Heart right ventricle (tissue), 16 donors: ENCODE data around the gene NDUFB2. TPM values are rescaled to one million over a fixed set of nuclear protein-coding genes. Genes with fewer than 3 reads are reported as not detected.

ENCODE experiments used
- ATAC-seq, 8 donors: fragments of 200-7000 bp; cut with Tn5 transposase; one replicate each; pipeline ENCODE4 v1.9.1; 2020; ENCODE audit warnings: mild to moderate bottlenecking in 8 of 8, moderate library complexity in 8 of 8, moderate number of reproducible peaks in 1 of 8
- DNase-seq, 2 donors: peaks; one replicate each; pipeline ENCODE4 v3.0.0-alpha.2; 2020
- H3K27ac ChIP-seq, 10 donors: fragments of 200-600 bp; sonication (generic) in 2 of 10; one replicate each; pipeline versions ENCODE4 v1.5.0 to v1.8.0; 2020 to 2022; ENCODE audit warnings: mild to moderate bottlenecking in 3 of 10
- H3K27me3 ChIP-seq, 7 donors: fragments of 200-600 bp; one replicate each; pipeline ENCODE4 v1.8.0; 2021 to 2022; ENCODE audit warnings: mild to moderate bottlenecking in 2 of 7
- H3K36me3 ChIP-seq, 9 donors: fragments of 200-600 bp; sonication (generic) in 1 of 9; one replicate each; pipeline versions ENCODE4 v1.5.0 to v1.8.0; 2020 to 2022; ENCODE audit warnings: mild to moderate bottlenecking in 2 of 9
- H3K4me1 ChIP-seq, 9 donors: fragments of 200-600 bp; sonication (generic) in 1 of 9; one replicate each; pipeline versions ENCODE4 v1.5.0 to v1.8.0; 2020 to 2022; ENCODE audit warnings: mild to moderate bottlenecking in 4 of 9
- H3K4me3 ChIP-seq, 10 donors: fragments of 200-600 bp; sonication (generic) in 2 of 10; one replicate each; pipeline versions ENCODE4 v1.5.0 to v1.8.0; 2020 to 2022; ENCODE audit warnings: mild to moderate bottlenecking in 7 of 10, moderate library complexity in 2 of 10
- H3K9me3 ChIP-seq, 11 donors: fragments of 200-600 bp in 10 of 11; sonication (generic) in 2 of 11; one replicate each; pipeline versions ENCODE4 v1.5.0 to v1.8.0; 2013 to 2022; ENCODE audit warnings: mild to moderate bottlenecking in 2 of 11, control low read depth in 1 of 11, moderate library complexity in 1 of 11
- WGBS, 2 donors: extraction: QIAGEN DNeasy Blood & Tissue Kit; methylation state at CpG; one replicate each; pipeline ENCODE4 v1.1.7; 2013; ENCODE audit warnings: inconsistent platforms in 1 of 2; 5-methylcytosine and 5-hydroxymethylcytosine counted together
- intact Hi-C, 10 donors: fragments of 100-400 bp; cut with DNase I; formaldehyde crosslinking; loops; one replicate each; pipeline versions ENCODE4 v1.11.1 to v1.14.2; 2022
- polyA plus RNA-seq, 2 donors: library from polyadenylated mRNA; stranded (reverse); fragments of 200-250 nt; gene quantifications; one replicate each; pipeline ENCODE4 v1.2.3, GENCODE V29; 2013
- total RNA-seq, 10 donors: library from RNA; stranded (reverse); fragmentation: NEBNext Ultra II Directional in 3 of 10; extraction: Animal tissue kit (Norgen Biotek cat#: 25700) in 3 of 10; gene quantifications; one replicate each; pipeline versions ENCODE4 v1.2.1 to v1.2.4, GENCODE V29; 2021 to 2023
- TF ChIP-seq, protein P1 (sequence below), 9 donors: fragments of 200-600 bp; sonication (generic) in 2 of 9; IDR thresholded peaks; one replicate each; pipeline versions ENCODE4 v1.5.0 to v1.8.0; 2021 to 2022; ENCODE audit warnings: antibody characterized with exemption in 9 of 9, mild to moderate bottlenecking in 5 of 9, moderate library complexity in 1 of 9
- donor health status: Arrhythmogenic right ventricular cardiomyopathy.
- donor health status: ischemic (EF 13 %, LVEDD 7.1; RV severe dilation, severe dysfunction).
- donor health status: healthy with polysubstance abuse.
- donor health status: DM: no; HTN: yes; CAD: no.
- donor health status: DM: no; HTN: no; CAD: no.
- donor health status: ischemic (EF 25% LVEDD 6.9; RV normal size, moderate dysfunction).
- donor health status: ischemic (EF 25% LVEDD 5.7; RV mildly dilated, moderate dysfunction).
- donor health status: healthy.
- donor health status: DM: yes; HTN: yes; CAD: no.
- donor health status: Ischemic cardiomyopathy.
- donor health status: ischemic (EF 35%, LVEDD 5.7; RV mildly dilated, moderate dysfunction).
- donor health status: nonischemic (EF 11% LVEDD 7.7; RV severe dilation, severe dysfunction).
- donor health status: DM: yes; HTN: yes; CAD: no.
- donor health status: PGD.
- donor health status: ischemic (EF 29% LVEDD 5.4; RV normal size, mild dysfunction).
- donor health status: nonischemic (EF 23%, LVEDD 6.1; RV moderate dilation, normal function).

The NDUFB2 gene
- total and polyA plus RNA-seq, 12 donors, result 211 to 876 (median 653) TPM

DNA sequence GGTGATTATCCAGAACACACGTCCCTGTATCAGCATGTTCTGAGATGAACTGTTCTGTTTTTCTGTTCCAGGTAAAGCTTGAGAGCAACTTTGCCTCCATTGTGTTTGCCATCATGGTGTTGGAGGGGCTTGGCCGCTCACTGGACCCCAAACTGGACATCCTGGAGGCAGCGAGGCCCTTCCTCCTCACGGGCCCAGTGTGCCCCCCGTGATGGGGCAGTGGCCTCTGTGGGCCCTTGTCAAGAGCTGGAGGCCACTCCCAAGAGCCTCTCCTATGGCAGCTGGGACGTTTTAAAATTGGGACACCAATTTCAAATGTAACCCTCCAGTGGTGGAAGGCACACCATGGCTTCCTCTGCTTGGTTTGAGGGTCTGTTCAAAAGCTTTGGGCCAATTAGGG lies 1.9 kb upstream of the NDUFB2 start:
- peaks cover 0 to 39% (median 6%) of the 10 kb centered on the region in 9 donors for H3K36me3 ChIP-seq
- no peaks in the 10 kb centered on the region for H3K27me3 ChIP-seq
- H3K27ac ChIP-seq, result no peak overlapping the region
- 84 to 90% methylated on average over 6 of the region's 6 CpGs for WGBS, 2 donors
- DNase-seq (no peak), ATAC-seq (no peak)
- intact Hi-C loops, result loop anchor here in 2 of 10 donors (10.0 kb wide), 2 partner anchors 230 to 320 kb away; partner anchors contain the start of genes BRAF (in 1 of the 2) and MRPS33 (in 1 of the 2)
- peaks cover 5 to 31% (median 27%) of the 10 kb centered on the region in 9 donors for H3K4me1 ChIP-seq
- no peak overlapping the region for H3K4me3 ChIP-seq
- TF ChIP-seq, protein P1, sequence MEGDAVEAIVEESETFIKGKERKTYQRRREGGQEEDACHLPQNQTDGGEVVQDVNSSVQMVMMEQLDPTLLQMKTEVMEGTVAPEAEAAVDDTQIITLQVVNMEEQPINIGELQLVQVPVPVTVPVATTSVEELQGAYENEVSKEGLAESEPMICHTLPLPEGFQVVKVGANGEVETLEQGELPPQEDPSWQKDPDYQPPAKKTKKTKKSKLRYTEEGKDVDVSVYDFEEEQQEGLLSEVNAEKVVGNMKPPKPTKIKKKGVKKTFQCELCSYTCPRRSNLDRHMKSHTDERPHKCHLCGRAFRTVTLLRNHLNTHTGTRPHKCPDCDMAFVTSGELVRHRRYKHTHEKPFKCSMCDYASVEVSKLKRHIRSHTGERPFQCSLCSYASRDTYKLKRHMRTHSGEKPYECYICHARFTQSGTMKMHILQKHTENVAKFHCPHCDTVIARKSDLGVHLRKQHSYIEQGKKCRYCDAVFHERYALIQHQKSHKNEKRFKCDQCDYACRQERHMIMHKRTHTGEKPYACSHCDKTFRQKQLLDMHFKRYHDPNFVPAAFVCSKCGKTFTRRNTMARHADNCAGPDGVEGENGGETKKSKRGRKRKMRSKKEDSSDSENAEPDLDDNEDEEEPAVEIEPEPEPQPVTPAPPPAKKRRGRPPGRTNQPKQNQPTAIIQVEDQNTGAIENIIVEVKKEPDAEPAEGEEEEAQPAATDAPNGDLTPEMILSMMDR (IDR thresholded peaks at IDR 0.05), result no peak
- no peaks in the 10 kb centered on the region for H3K9me3 ChIP-seq

DNA sequence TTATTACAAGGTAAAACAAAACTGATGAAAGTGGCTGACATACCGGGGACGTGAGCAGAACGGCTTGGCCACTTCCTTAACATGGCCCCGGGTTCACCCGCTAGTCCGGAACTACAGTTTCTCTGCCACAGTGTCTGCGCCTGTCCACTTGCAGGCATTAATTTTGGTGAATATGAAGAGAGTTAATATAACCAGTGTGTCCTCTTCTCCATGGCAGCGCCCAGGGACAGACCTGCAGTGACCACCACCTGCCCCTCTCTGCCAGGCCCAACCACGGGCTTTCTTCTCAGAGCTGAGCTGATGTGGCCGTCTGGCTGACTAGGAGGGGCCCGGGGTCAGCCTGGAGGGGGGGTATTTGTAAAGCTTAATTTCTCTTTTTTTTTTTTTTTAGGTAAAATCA lies 1.1 kb upstream of the NDUFB2 start:
- DNase-seq (no peak), ATAC-seq (no peak)
- H3K4me3 ChIP-seq, result no peak overlapping the region
- H3K27me3 ChIP-seq, result no peaks in the 10 kb centered on the region
- peaks cover 5 to 31% (median 27%) of the 10 kb centered on the region in 9 donors for H3K4me1 ChIP-seq
- intact Hi-C loops, result loop anchor here in 3 of 10 donors (5.0 to 10.0 kb wide), 3 partner anchors 227 to 319 kb away; partner anchors contain the start of genes BRAF (in 2 of the 3) and MRPS33 (in 1 of the 3)
- TF ChIP-seq, protein P1 (IDR thresholded peaks at IDR 0.05), result no peak
- 94 to 95% methylated on average over 11 of the region's 11 CpGs for WGBS, 2 donors
- H3K27ac ChIP-seq, result peak overlapping the region in 3 of 10 donors; percentile 92 to 99 (median 99)
- no peaks in the 10 kb centered on the region for H3K9me3 ChIP-seq
- peaks cover 0 to 31% (median under 1%) of the 10 kb centered on the region in 9 donors for H3K36me3 ChIP-seq

GRCh38 chr7:140696024-140696679 lies 356 bp upstream of the NDUFB2 start:
- Histone ChIP-seq H3K9me3 (no peaks in the 10 kb centered on the region), H3K27me3 (no peaks in the 10 kb centered on the region), H3K36me3 (peaks cover 0 to 27% (median 0%) of the 10 kb centered on the region in 9 donors), H3K4me3 (peak overlapping the region; percentile 48 to 96 (median 79)), H3K4me1 (peaks cover 5 to 31% (median 27%) of the 10 kb centered on the region in 9 donors), H3K27ac (peak overlapping the region; percentile 81 to 99 (median 95))
- DNase-seq (peak; percentile 96 to 97), ATAC-seq (peak in 6 of 8 donors; percentile 3 to 99 (median 98))
- TF ChIP-seq, protein P1 (IDR thresholded peaks at IDR 0.05), result no peak
- WGBS, 2 donors, result 21 to 22% methylated on average over 23 of the region's 23 CpGs
- intact Hi-C loops, result loop anchor here in 3 of 10 donors (5.0 to 10.0 kb wide), 3 partner anchors 226 to 319 kb away; partner anchors contain the start of genes BRAF (in 2 of the 3) and MRPS33 (in 1 of the 3)

- TF ChIP-seq, protein P1 (IDR thresholded peaks at IDR 0.05), result no peak
- ATAC-seq, result no peak
- DNase-seq, result no peak
- 27 to 28% methylated on average over 23 to 24 of the region's 24 CpGs for WGBS, 2 donors
- peak overlapping the region; percentile 48 to 96 (median 79) for H3K4me3 ChIP-seq
- H3K27ac ChIP-seq, result peak overlapping the region; percentile 81 to 99 (median 95)
- peaks cover 0 to 13% (median 0%) of the 10 kb centered on the region in 9 donors for H3K36me3 ChIP-seq
- intact Hi-C loops, result loop anchor here in 3 of 10 donors (5.0 to 10.0 kb wide), 3 partner anchors 225 to 317 kb away; partner anchors contain the start of genes BRAF (in 2 of the 3) and MRPS33 (in 1 of the 3)
- no peaks in the 10 kb centered on the region for H3K27me3 ChIP-seq
- H3K9me3 ChIP-seq, result no peaks in the 10 kb centered on the region
- peaks cover 5 to 31% (median 27%) of the 10 kb centered on the region in 9 donors for H3K4me1 ChIP-seq
Measured at GRCh38 chr7:140697447-140698143, 1.1 kb downstream of the NDUFB2 start.
